Kidney (tissue), 14 donors: ENCODE results near the gene PNLIPRP1. TPM values are rescaled to one million over a fixed set of nuclear protein-coding genes. Genes with fewer than 3 reads are reported as not detected.

Experiments
- DNase-seq, 5 donors: peaks; one replicate each; pipeline ENCODE4 v3.0.0-alpha.2; 2013 to 2020
- FAIRE-seq: peaks from 2 replicates; lab custom pipeline; 2012; peaks lifted over from hg19 to GRCh38; lab: Jason Lieb, UNC
- H3K27ac ChIP-seq, 2 donors: one replicate each; pipeline ENCODE4 v1.7.0; 2013; ENCODE audit warnings: low read depth in 2 of 2, low read length in 2 of 2, inconsistent platforms in 1 of 2
- H3K27me3 ChIP-seq: one replicate; pipeline ENCODE4 v1.7.1; 2013; ENCODE audit warnings: low read length, inconsistent platforms; ENCODE audit not compliant: control insufficient read depth, insufficient read depth
- H3K36me3 ChIP-seq, 3 donors: one replicate each; pipeline versions ENCODE4 v1.7.0 to v1.7.1; 2013; ENCODE audit warnings: low read length in 3 of 3, control low read depth in 1 of 3, inconsistent platforms in 1 of 3; ENCODE audit not compliant: insufficient read depth in 3 of 3, control insufficient read depth in 2 of 3
- H3K4me1 ChIP-seq, 3 donors: one replicate each; pipeline versions ENCODE4 v1.7.0 to v1.7.1; 2013; ENCODE audit warnings: low read length in 3 of 3, inconsistent platforms in 1 of 3, low read depth in 1 of 3; ENCODE audit not compliant: control insufficient read depth in 2 of 3, insufficient read depth in 2 of 3
- H3K4me3 ChIP-seq, 3 donors: one replicate each; pipeline versions ENCODE4 v1.7.0 to v1.8.1; 2013; ENCODE audit warnings: low read length in 3 of 3, control low read depth in 1 of 3, inconsistent platforms in 1 of 3
- H3K9ac ChIP-seq, 3 donors: one replicate each; pipeline versions ENCODE4 v1.7.0 to v1.7.1; 2013; ENCODE audit warnings: low read length in 3 of 3, control low read depth in 1 of 3, inconsistent platforms in 1 of 3
- H3K9me3 ChIP-seq, 3 donors: one replicate each; pipeline versions ENCODE4 v1.7.0 to v1.7.1; 2013; ENCODE audit warnings: low read length in 3 of 3, control low read depth in 1 of 3, inconsistent platforms in 1 of 3; ENCODE audit not compliant: control insufficient read depth in 2 of 3, insufficient read depth in 1 of 3
- intact Hi-C: fragments of 100-400 bp; cut with DNase I; formaldehyde crosslinking; loops from one replicate; pipeline ENCODE4 v1.11.1; 2022
- polyA plus RNA-seq: library from polyadenylated mRNA; stranded (reverse); fragments of 350-450 nt; fragmentation: Illumina TruSeq; extraction: RNeasy Lipid Tissue Mini Kit (QIAGEN cat#74804); gene quantifications from one replicate; pipeline ENCODE4 v1.2.3, GENCODE V29; 2014; ENCODE audit warnings: low read depth, low replicate concordance; ENCODE audit not compliant: insufficient read depth
- total RNA-seq: library from RNA; stranded (reverse); fragmentation: NEBNext Ultra II Directional; extraction: Animal tissue kit (Norgen Biotek cat#: 25700); gene quantifications from one replicate; pipeline ENCODE4 v1.2.1, GENCODE V29; 2021
- TF ChIP-seq, protein P1 (sequence below): IDR thresholded peaks from 3 replicates; pipeline ENCODE4 v1.5.1; 2012; ENCODE audit warnings: mild to moderate bottlenecking, moderate library complexity, borderline replicate concordance; ENCODE audit not compliant: insufficient read depth; ENCODE audit errors: extremely low read depth
- donor health status: control.
- donor health status: control.
- donor health status: control.
- donor health status: control.
- donor health status: control.
- donor health status: DM: yes; HTN: yes; CAD: no.
- donor health status: Normal renal cell carcinoma (clear cell type).

PNLIPRP1 gene
- total and polyA plus RNA-seq, 2 donors from 2014 or later: not detected

DNA sequence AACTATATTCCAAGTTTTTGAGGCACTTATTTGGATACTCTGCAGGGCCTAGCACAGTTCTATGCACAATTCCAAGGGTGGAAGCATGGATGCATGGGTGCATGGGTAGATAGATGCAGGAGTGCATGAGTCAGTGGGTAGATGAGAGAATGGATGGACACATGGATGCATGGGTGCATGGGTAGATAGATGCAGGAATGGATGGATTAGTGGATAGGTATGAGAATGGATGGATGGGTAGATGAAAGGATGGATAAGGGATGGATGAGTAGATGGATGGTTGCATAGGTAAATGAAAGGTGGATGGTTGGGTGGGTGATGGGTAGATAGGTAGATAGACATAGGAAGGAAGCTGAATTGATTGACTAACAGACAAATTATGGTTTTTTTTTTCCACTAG is 45.6 kb downstream of the PNLIPRP1 start:
- Histone ChIP-seq H3K27ac (no peak overlapping the region), H3K9ac (no peak overlapping the region), H3K4me3 (no peak overlapping the region), H3K36me3 (no peaks in the 10 kb centered on the region), H3K4me1 (no peaks in the 10 kb centered on the region), H3K27me3 (no peaks in the 10 kb centered on the region), H3K9me3 (peaks cover 0 to 9% (median 0%) of the 10 kb centered on the region in 3 donors)
- DNase-seq (no peak), FAIRE-seq (no peak)
- intact Hi-C loops: no loop called here
- TF ChIP-seq, protein P1, sequence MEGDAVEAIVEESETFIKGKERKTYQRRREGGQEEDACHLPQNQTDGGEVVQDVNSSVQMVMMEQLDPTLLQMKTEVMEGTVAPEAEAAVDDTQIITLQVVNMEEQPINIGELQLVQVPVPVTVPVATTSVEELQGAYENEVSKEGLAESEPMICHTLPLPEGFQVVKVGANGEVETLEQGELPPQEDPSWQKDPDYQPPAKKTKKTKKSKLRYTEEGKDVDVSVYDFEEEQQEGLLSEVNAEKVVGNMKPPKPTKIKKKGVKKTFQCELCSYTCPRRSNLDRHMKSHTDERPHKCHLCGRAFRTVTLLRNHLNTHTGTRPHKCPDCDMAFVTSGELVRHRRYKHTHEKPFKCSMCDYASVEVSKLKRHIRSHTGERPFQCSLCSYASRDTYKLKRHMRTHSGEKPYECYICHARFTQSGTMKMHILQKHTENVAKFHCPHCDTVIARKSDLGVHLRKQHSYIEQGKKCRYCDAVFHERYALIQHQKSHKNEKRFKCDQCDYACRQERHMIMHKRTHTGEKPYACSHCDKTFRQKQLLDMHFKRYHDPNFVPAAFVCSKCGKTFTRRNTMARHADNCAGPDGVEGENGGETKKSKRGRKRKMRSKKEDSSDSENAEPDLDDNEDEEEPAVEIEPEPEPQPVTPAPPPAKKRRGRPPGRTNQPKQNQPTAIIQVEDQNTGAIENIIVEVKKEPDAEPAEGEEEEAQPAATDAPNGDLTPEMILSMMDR: no peak

GRCh38 chr10:116636976-116637375 is 46.2 kb downstream of the PNLIPRP1 start:
- H3K9ac ChIP-seq: no peak overlapping the region
- no peaks in the 10 kb centered on the region for H3K36me3 ChIP-seq
- H3K4me1 ChIP-seq: no peaks in the 10 kb centered on the region
- no peak for DNase-seq
- H3K27ac ChIP-seq: no peak overlapping the region
- TF ChIP-seq, protein P1: no peak
- intact Hi-C loops: no loop called here
- no peak overlapping the region for H3K4me3 ChIP-seq
- peaks cover 0 to 9% (median 0%) of the 10 kb centered on the region in 3 donors for H3K9me3 ChIP-seq
- FAIRE-seq: no peak
- no peaks in the 10 kb centered on the region for H3K27me3 ChIP-seq

DNA sequence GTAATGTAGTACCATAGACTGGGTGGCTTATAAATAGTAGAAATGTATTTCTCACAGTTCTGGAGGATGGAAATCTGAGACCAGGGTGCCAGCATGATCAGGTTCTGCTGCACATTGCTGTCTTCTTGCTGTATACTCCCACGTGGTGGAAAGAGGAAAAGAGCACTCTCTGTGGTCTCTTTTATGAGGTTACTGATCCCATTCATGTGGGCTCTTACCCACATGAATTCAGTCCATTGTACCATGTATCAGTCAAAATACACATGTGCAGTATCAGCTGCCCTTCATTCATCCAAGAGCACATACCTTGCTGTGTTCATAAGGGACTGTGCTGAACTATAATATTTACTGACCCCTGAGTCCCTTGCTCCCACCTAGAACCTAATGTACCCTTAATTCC is 47.1 kb downstream of the PNLIPRP1 start:
- TF ChIP-seq, protein P1: no peak
- Histone ChIP-seq H3K9me3 (peaks cover 0 to 9% (median 0%) of the 10 kb centered on the region in 3 donors), H3K4me1 (no peaks in the 10 kb centered on the region), H3K27ac (no peak overlapping the region), H3K9ac (no peak overlapping the region), H3K4me3 (no peak overlapping the region), H3K27me3 (no peaks in the 10 kb centered on the region), H3K36me3 (no peaks in the 10 kb centered on the region)
- FAIRE-seq (no peak), DNase-seq (no peak)
- intact Hi-C loops: no loop called here

DNA sequence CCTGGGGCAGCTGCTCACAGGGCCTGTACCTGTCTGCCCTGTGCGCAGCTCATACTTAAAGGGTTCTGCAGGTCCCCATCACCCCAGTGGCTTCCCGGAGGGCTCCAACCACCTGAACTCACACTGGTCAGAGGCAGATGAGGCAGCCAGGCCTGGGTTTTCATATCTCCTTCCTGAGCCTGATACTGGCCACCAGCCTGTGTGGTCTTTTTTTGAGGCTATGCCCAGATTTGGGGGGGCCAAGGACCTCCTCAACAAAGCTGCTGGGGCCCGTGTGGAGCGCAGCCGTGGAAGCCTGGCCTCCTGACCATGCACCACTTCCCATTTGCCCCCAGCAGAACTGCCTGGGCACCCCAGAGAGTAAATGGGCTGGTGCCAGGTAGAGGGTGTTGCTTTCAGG is 55.7 kb downstream of the PNLIPRP1 start:
- H3K36me3 ChIP-seq: no peaks in the 10 kb centered on the region
- H3K9me3 ChIP-seq: no peaks in the 10 kb centered on the region
- no peak overlapping the region for H3K4me3 ChIP-seq
- no peak overlapping the region for H3K27ac ChIP-seq
- intact Hi-C loops: no loop called here
- H3K9ac ChIP-seq: no peak overlapping the region
- DNase-seq (no peak), FAIRE-seq (no peak)
- TF ChIP-seq, protein P1: no peak
- no peaks in the 10 kb centered on the region for H3K4me1 ChIP-seq
- H3K27me3 ChIP-seq: no peaks in the 10 kb centered on the region
